ENCODE measurements around the gene CDH22.

CDH22 gene

DNA sequence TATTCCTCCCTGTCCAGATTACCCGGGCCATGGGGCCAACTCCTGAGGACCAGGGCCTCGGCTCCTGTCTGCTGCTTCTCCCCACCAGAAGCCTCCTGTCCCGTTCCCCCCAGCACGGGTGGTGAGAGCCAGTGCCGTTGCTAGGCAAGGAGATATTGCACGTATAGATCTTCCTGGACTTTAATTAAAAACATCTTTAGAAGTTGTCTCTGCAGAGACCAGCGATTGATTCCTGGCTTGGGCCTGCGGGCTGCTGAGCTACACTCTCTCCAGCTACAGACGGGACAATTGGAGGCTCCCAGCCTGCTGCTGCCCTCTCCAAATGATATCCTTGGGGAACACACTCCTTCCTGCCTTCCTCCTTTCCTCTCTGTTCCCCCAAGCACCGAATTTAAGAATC lies 74.6 kb downstream of the CDH22 start:
- Histone ChIP-seq H3K4me1 (ENCODE audit: control insufficient read depth, insufficient read depth, low read length) (no peaks in the 10 kb centered on the region), H3K36me3 (ENCODE audit: control insufficient read depth, insufficient read depth, low read length) (no peaks in the 10 kb centered on the region), H3K9me3 (ENCODE audit: control insufficient read depth, insufficient read depth, low read length) (no peaks in the 10 kb centered on the region), H3K4me3 (ENCODE audit: low read depth, low read length) (no peak overlapping the region), H3K27me3 (ENCODE audit: control insufficient read depth, insufficient read depth, low read length) (no peaks in the 10 kb centered on the region), H3K9ac (ENCODE audit: low read depth, low read length) (no peak overlapping the region), H3K27ac (ENCODE audit: low read depth, low read length) (no peak overlapping the region)

DNA sequence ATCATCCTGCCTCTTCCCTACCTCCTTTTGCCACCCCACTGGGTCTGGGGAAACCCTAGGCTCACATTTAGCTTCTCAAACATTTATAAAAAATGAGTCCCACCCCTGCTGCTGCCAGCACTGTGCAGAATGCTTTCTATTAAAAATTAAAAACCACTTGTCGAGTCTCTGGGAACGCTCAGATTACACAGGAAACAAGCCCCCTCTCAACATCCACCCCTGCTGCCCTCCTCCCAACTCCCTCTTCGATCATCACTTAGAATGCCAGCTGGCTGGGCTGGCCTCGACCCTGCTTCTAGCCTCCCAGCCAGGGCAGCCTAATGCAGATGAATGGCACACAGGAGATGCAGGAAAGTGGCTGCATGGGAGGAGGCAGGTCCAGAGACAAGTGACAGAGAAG lies 75.8 kb downstream of the CDH22 start:
- no peak overlapping the region for H3K4me3 ChIP-seq (ENCODE audit: low read depth, low read length)
- H3K9ac ChIP-seq (ENCODE audit: low read depth, low read length), result no peak overlapping the region
- no peak overlapping the region for H3K27ac ChIP-seq (ENCODE audit: low read depth, low read length)
- H3K36me3 ChIP-seq (ENCODE audit: control insufficient read depth, insufficient read depth, low read length), result no peaks in the 10 kb centered on the region
- H3K9me3 ChIP-seq (ENCODE audit: control insufficient read depth, insufficient read depth, low read length), result no peaks in the 10 kb centered on the region
- no peaks in the 10 kb centered on the region for H3K4me1 ChIP-seq (ENCODE audit: control insufficient read depth, insufficient read depth, low read length)
- H3K27me3 ChIP-seq (ENCODE audit: control insufficient read depth, insufficient read depth, low read length), result no peaks in the 10 kb centered on the region

DNA sequence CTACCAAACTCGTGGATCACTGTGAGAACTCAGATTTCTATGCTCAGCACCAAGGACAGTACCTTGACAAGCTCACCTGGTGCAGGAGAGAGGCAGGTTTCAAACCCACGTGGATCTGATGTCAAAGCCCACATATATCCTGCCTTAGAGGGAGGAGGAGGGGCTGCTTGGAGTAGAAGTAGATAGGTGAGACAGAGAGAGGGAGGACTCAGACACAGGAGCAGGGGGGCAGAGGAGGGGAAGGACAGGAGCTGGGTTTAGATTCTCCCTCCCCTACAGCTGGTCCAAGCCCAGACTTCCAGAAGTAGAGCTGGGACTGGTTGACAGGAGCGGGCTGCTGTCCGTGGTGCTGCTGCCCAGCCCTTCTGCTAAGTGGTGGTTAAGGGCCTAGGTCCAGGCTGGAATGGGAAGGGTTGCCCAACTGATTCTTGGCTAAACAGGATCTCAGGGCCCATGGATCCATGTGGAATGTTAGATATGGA lies 77.5 kb downstream of the CDH22 start:
- Histone ChIP-seq H3K27ac (ENCODE audit: low read depth, low read length) (no peak overlapping the region), H3K27me3 (ENCODE audit: control insufficient read depth, insufficient read depth, low read length) (no peaks in the 10 kb centered on the region), H3K36me3 (ENCODE audit: control insufficient read depth, insufficient read depth, low read length) (no peaks in the 10 kb centered on the region), H3K9ac (ENCODE audit: low read depth, low read length) (no peak overlapping the region), H3K9me3 (ENCODE audit: control insufficient read depth, insufficient read depth, low read length) (no peaks in the 10 kb centered on the region), H3K4me3 (ENCODE audit: low read depth, low read length) (no peak overlapping the region), H3K4me1 (ENCODE audit: control insufficient read depth, insufficient read depth, low read length) (no peaks in the 10 kb centered on the region; the same call in 1 of the 2 replicates)

DNA sequence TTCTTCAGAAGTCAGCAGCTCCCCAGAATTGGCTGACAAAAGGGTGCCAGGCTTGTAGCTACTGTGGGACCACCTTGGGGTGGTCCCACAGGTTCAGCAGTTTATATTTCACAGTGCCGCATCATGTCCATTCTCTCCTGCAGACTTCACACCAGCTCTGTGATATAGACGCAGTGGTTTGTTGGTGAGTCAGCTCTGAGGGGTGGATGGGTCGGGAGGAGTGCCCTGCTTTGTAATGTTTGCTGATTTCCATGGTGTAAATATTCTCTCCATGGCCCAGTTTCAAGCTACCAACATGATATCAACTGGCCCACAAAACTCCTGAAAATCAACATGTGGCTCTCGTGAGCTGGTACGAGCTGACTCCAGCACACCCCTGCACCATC lies 78.2 kb downstream of the CDH22 start:
- no peaks in the 10 kb centered on the region; the same call in 1 of the 2 replicates for H3K4me1 ChIP-seq (ENCODE audit: control insufficient read depth, insufficient read depth, low read length)
- no peak overlapping the region for H3K9ac ChIP-seq (ENCODE audit: low read depth, low read length)
- no peaks in the 10 kb centered on the region for H3K36me3 ChIP-seq (ENCODE audit: control insufficient read depth, insufficient read depth, low read length)
- H3K27me3 ChIP-seq (ENCODE audit: control insufficient read depth, insufficient read depth, low read length), result 0 out of 2 replicates have a peak, but pooled peaks cover 2% of the 10 kb centered on the region
- no peak overlapping the region for H3K4me3 ChIP-seq (ENCODE audit: low read depth, low read length)
- H3K27ac ChIP-seq (ENCODE audit: low read depth, low read length), result no peak overlapping the region
- no peaks in the 10 kb centered on the region for H3K9me3 ChIP-seq (ENCODE audit: control insufficient read depth, insufficient read depth, low read length)

DNA sequence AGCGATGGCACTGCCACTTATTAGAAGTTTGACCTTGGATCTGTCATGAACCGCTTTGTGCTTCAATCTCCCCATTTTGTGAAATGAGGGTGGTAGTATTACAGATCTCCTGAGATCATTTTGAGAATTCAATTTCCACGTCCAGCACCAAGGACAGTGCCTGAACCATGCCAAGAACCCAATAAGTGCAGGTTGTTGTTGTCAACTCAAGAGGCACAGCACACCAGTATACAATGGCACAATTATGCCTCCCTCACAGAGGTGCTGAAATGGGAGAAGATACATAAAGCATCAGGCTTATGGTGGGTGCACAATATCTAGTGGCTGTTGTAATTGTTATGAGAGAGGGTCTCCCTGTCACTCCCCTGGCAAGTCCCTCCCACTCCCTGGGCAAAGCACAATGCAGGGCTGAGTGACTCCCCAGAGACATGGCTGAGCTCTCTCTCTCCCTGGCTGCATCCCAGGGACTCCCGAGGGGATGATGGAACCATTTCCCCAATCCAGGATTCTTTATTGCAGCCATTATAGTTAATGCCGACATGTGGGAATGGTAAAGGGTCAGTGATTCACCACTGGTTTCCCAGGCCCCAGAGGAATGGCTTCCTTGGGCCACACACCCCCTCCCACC lies 78.7 kb downstream of the CDH22 start:
- H3K9me3 ChIP-seq (ENCODE audit: control insufficient read depth, insufficient read depth, low read length), result no peaks in the 10 kb centered on the region
- no peak overlapping the region for H3K4me3 ChIP-seq (ENCODE audit: low read depth, low read length)
- no peak overlapping the region for H3K27ac ChIP-seq (ENCODE audit: low read depth, low read length)
- H3K36me3 ChIP-seq (ENCODE audit: control insufficient read depth, insufficient read depth, low read length), result no peaks in the 10 kb centered on the region
- H3K4me1 ChIP-seq (ENCODE audit: control insufficient read depth, insufficient read depth, low read length), result no peaks in the 10 kb centered on the region; the same call in 1 of the 2 replicates
- H3K27me3 ChIP-seq (ENCODE audit: control insufficient read depth, insufficient read depth, low read length), result 0 out of 2 replicates have a peak, but pooled peaks cover 2% of the 10 kb centered on the region
- H3K9ac ChIP-seq (ENCODE audit: low read depth, low read length), result no peak overlapping the region

DNA sequence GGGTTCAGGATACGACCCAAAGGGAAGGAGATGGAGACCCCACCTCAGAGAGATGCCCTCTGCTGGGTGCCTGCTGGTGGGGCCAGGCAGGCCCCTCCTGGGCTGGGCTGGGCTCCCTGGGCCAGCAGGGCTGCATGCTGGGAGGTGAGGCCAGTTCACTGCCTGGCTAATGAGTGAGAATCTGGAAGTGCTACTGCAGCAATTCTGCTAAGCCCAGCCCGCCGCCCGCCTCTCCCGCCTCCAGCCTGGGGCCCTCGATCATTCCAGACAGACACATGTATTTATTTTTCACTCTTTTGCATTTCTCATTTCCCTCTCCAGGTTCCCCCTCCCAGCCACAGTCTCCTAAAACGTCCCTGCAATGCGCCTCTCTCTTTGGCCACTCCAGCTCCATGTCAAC lies 79.6 kb downstream of the CDH22 start:
- Histone ChIP-seq H3K27me3 (ENCODE audit: control insufficient read depth, insufficient read depth, low read length) (0 out of 2 replicates have a peak, but pooled peaks cover 2% of the 10 kb centered on the region), H3K36me3 (ENCODE audit: control insufficient read depth, insufficient read depth, low read length) (no peaks in the 10 kb centered on the region), H3K4me3 (ENCODE audit: low read depth, low read length) (no peak overlapping the region), H3K27ac (ENCODE audit: low read depth, low read length) (no peak overlapping the region), H3K9ac (ENCODE audit: low read depth, low read length) (no peak overlapping the region), H3K4me1 (ENCODE audit: control insufficient read depth, insufficient read depth, low read length) (no peaks in the 10 kb centered on the region; the same call in 1 of the 2 replicates), H3K9me3 (ENCODE audit: control insufficient read depth, insufficient read depth, low read length) (no peaks in the 10 kb centered on the region)

DNA sequence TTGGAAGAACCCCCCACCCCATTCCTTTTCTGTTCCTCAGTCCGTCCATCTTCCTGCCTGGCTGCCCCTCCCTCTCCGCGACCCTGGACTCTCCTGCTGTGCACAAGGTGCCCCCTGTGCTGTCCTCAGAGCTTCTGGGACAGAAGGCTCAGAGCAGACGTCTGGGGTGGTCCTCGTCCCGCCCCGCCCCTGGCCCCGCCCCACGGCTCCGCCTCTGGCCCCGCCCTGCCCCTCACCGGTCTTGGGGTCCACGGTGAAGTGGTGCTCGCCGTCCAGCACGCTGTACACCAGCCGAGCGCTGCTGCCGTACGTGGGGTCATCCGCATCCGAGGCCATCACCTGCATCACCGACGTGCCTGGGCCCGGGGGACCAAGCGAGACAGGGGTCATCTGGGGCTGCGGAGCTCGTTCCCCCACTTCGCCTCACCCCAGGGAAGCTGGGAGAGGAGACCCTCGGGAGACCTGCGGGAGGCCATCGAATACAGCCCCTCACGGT lies 81.0 kb downstream of the CDH22 start:
- Histone ChIP-seq H3K9me3 (ENCODE audit: control insufficient read depth, insufficient read depth, low read length) (no peaks in the 10 kb centered on the region), H3K9ac (ENCODE audit: low read depth, low read length) (no peak overlapping the region), H3K36me3 (ENCODE audit: control insufficient read depth, insufficient read depth, low read length) (no peaks in the 10 kb centered on the region), H3K4me1 (ENCODE audit: control insufficient read depth, insufficient read depth, low read length) (peaks cover 11% of the 10 kb centered on the region), H3K27ac (ENCODE audit: low read depth, low read length) (no peak overlapping the region), H3K4me3 (ENCODE audit: low read depth, low read length) (no peak overlapping the region), H3K27me3 (ENCODE audit: control insufficient read depth, insufficient read depth, low read length) (0 out of 2 replicates have a peak, but pooled peaks cover 2% of the 10 kb centered on the region)

DNA sequence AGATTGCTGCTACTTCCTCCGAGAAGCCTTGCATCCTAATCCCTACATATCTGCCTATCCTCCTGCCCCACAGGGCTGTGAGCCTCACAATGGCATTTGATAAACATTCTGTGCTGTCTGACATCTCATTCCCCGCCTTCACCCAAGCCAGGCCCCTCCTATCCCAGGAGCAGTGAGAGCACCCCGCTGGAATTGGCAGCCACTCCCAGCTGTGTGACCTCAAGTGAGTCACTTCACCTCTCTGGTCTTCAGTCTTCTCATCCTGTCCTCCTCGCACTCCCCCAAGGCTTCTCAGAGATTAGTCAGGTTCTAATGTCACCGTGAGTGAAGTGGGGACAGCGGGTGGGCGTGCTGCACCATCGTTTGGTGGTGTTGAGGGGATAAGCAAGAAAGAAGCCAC lies 81.7 kb downstream of the CDH22 start:
- no peak overlapping the region for H3K4me3 ChIP-seq (ENCODE audit: low read depth, low read length)
- no peak overlapping the region for H3K27ac ChIP-seq (ENCODE audit: low read depth, low read length)
- no peak overlapping the region for H3K9ac ChIP-seq (ENCODE audit: low read depth, low read length)
- H3K9me3 ChIP-seq (ENCODE audit: control insufficient read depth, insufficient read depth, low read length), result no peaks in the 10 kb centered on the region
- H3K4me1 ChIP-seq (ENCODE audit: control insufficient read depth, insufficient read depth, low read length), result peaks cover 18% of the 10 kb centered on the region
- no peaks in the 10 kb centered on the region for H3K36me3 ChIP-seq (ENCODE audit: control insufficient read depth, insufficient read depth, low read length)
- 0 out of 2 replicates have a peak, but pooled peaks cover 2% of the 10 kb centered on the region for H3K27me3 ChIP-seq (ENCODE audit: control insufficient read depth, insufficient read depth, low read length)

DNA sequence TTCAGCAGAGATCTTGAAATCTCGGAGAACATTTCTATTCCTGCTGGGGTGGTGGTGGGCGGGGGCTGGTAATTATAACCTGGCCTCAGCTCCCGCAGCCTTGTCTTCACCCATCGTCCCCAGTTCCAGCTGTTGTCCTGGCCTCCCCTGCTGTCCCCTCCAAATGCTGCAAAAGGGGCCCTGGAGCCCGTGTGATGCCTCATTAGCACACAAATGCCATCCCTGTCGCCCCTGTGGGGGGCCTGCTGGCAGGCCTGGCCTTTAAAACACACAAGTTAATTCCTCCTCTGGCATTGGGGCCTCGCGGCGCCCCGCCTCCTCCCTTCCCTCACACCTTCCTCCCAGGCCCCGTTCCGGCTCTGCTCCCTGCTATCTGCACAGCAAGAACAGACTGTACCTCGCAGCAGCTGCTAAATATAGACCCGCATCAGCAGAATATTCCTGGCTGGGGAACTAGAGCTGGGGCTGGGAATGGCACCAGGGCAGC lies 85.7 kb downstream of the CDH22 start:
- H3K36me3 ChIP-seq (ENCODE audit: control insufficient read depth, insufficient read depth, low read length), result no peaks in the 10 kb centered on the region
- H3K9ac ChIP-seq (ENCODE audit: low read depth, low read length), result no peak overlapping the region
- H3K4me1 ChIP-seq (ENCODE audit: control insufficient read depth, insufficient read depth, low read length), result peaks cover 36% of the 10 kb centered on the region
- no peak overlapping the region for H3K27ac ChIP-seq (ENCODE audit: low read depth, low read length)
- 0 out of 2 replicates have a peak, but pooled peaks cover 2% of the 10 kb centered on the region for H3K27me3 ChIP-seq (ENCODE audit: control insufficient read depth, insufficient read depth, low read length)
- no peak overlapping the region for H3K4me3 ChIP-seq (ENCODE audit: low read depth, low read length)
- no peaks in the 10 kb centered on the region for H3K9me3 ChIP-seq (ENCODE audit: control insufficient read depth, insufficient read depth, low read length)

DNA sequence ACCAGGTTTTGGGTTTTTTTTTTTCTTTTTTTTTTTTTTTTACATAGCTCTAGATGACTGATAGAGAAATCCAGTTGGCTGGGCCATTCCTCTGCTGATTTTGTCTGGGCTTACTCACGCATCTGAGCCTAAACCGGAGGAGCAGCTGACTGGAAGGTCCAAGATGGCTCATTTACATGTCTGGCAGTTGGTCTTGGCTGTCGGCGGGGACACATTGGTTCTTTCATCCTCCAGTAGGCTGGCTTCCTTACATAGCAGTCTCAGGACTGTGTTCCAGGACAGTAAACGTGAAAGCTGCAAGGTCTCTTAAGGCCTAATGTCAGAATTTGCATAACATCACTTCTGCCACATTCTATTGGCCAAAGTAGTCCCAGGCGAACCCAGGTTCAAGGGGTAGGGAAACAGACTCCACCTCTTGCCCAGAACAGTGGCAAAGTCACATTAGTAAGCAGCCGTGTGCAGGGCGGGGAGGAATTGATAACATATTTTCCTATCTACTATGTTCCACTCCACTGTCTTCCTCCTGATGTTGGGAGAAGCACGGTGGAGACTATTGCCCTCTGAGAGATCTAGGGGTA lies 87.0 kb downstream of the CDH22 start:
- Histone ChIP-seq H3K27ac (ENCODE audit: low read depth, low read length) (no peak overlapping the region), H3K27me3 (ENCODE audit: control insufficient read depth, insufficient read depth, low read length) (0 out of 2 replicates have a peak, but pooled peaks cover 2% of the 10 kb centered on the region)

More for the DNA sequence above, 87.0 kb downstream of the CDH22 start:
- no peak overlapping the region for H3K4me3 ChIP-seq (ENCODE audit: low read depth, low read length)
- H3K4me1 ChIP-seq (ENCODE audit: control insufficient read depth, insufficient read depth, low read length), result peaks cover 39% of the 10 kb centered on the region
- no peaks in the 10 kb centered on the region for H3K9me3 ChIP-seq (ENCODE audit: control insufficient read depth, insufficient read depth, low read length)
- H3K9ac ChIP-seq (ENCODE audit: low read depth, low read length), result no peak overlapping the region
- H3K36me3 ChIP-seq (ENCODE audit: control insufficient read depth, insufficient read depth, low read length), result no peaks in the 10 kb centered on the region
